Hematopoietic multipotent progenitor cell (in vitro differentiated cells): ENCODE results near the gene MEN1. TPM values are rescaled to one million over a fixed set of nuclear protein-coding genes. Genes with fewer than 3 reads are reported as not detected.
A peak's percentile ranks its signal among the peaks of the same experiment; 100 is the strongest.
"Not testable (repeated sequence)": the region's sequence is repeated elsewhere in the genome, so short reads cannot be mapped to it uniquely, and the experiment has no call there.

Experiments used
- DNase-seq, 3 donors: peaks; one replicate each; pipeline ENCODE4 v3.0.0-alpha.2; 2011 to 2015; ENCODE audit warnings: low read depth in 2 of 3, low spot score in 2 of 3
- total RNA-seq: library from RNA; depleted of rRNA; stranded (reverse); fragments of >200 nt; gene quantifications from one replicate; pipeline ENCODE4 v1.2.3, GENCODE V29; 2012

MEN1 gene
- total RNA-seq, 1 donor, result 66.5 TPM

DNA sequence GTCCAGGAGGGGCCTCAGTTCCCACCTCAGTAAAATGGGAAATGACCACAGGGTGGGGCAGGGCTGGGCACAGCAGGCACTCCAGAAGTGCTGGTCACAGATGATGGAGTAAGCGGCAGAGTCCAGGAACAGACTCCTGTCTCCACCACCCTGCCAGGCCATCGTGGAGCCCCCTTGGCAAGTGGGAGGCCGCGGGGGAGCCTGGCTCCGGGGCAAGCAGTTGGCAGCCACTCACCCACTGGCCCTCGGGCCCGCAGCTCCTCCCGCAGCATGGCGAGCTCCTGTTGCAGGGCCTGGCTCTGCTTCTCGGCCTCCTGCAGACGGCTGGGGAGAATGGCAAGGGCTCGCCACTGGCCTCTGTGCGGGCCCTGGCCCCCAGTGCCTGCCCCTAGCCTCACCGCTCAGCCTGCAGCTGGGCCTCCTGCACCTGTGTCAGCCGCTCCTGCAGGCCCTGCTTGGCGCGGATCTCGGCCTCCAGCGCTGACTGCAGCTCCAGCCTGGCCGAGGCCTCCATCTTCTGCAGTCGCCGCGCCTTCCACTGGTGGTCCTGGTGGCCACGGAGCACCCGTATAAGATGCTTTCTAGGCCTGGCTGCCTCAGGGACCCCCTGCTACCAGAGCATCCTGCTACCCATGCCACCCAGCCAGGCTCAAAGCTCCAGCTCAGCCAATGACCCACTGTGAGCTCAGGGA lies 23.8 kb upstream of the MEN1 start:
- no peak for DNase-seq

DNA sequence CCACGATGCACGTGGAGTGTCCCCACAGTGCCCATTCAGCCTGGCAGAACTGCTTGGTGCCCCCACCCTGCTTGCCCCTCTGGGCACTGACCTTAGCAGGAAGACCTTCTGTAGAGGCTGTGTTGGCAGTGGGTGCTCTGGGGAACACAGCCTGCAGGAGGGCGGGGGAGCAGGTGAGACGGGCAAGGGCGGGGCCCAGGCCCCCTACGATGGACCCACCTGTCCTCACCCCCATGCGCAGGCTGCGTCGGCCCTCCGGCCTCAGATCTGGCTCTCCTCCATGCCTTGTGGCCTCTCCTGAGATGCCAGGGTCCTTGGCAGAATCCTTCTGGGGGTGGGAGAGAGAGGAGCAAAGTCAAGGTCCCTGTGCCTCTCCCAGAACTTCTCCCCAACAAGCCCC lies 23.2 kb upstream of the MEN1 start:
- no peak for DNase-seq

GRCh38 chr11:64833198-64833502 lies 22.8 kb upstream of the MEN1 start:
- no peak for DNase-seq

DNA sequence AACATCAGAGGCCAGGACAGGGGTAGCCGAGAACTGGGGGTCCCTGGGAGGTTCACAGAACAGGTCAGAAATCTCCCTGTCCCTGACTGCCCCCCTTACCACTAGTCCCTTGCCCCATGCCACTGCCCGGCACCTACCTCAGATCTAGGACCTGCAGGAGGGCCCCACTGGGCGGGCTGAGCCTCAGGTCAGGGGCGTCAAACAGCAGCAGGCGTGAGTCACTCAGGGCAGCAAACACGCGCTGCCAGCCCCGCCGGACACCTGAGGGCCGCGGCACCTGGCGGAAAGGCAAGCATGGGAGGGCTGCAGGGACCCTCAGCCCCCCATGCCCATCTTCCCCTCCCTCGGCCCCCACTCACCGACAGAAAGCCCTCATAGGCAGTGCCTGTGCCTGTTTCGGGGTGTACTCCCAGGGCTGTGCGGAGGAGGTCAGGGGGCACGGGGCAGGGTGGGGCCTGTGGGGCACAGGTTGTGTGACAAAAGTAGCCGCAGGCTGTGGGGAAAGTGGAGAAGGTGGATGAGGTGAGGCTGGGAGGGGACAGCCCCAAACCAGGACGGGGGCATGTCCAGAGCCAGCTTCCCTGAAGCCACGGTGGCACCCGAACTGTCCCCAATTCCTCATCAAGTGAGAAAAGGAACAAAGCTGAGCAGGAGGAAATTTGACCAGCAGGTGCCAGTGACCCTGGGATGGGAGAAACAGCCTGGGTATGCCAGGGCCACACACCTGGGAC lies 22.3 kb upstream of the MEN1 start:
- DNase-seq, result no peak

DNA sequence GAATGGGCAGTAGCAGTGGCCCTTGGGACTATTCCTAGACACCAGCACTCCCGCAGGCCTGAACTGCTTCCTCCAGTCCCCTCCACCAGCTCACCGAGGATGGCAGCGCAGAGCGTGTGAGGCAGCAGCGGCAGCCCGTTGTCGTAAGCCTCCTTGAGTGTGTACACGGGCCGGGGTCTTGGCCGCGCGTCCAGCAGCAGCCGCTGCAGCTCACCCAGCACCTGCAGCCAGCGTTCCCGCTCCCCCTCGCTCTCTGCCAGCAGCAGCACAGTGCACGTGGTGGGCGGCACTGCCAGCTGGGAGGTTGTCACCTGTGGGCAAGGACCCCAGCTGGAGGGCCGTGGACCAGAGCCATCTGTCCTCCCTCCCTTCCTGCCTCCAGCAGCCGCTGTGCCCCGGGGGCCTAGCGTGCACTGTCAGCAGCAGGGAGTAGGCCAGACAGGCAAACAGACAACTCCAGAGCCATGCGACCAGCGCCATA lies 21.1 kb upstream of the MEN1 start:
- no peak for DNase-seq

DNA sequence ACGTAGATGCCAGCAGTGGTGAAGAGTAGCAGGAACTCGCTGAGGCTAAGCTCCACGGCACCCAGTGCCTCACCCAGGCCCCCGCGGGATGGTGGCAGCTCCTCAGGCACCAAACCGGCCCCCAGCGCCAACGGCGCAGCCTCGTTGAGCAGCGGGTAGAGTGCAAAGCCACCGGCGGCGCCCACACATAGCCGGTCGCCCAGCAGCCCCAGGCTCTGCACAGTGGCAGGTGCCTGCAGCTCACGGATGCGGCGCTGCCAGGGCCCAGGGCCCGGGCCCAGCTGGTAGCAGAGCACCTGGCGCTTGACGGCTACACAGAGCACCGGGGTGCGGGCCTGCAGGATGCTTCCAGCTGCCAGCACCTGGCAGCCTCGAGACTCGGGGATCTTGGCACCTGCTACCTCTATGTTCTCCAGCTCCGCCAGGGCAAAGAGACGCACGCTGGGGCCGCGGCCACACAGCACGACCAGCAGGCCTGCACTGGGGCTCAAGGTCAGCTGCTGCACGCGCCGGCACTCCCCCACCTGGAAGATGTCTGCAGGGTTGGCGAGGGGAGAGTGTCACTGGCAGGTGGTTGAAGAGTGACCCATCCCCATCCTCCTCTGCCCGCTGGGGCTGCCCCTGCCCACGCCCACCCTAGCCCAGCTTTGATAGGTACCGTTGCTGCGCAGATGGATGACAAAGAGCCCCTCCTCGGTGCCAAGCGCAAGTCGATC lies 19.3 kb upstream of the MEN1 start:
- no peak for DNase-seq

- no peak for DNase-seq
Measured at GRCh38 chr11:64827451-64827839, 17.1 kb upstream of the MEN1 start.

GRCh38 chr11:64826578-64827450 lies 16.5 kb upstream of the MEN1 start:
- no peak for DNase-seq

DNA sequence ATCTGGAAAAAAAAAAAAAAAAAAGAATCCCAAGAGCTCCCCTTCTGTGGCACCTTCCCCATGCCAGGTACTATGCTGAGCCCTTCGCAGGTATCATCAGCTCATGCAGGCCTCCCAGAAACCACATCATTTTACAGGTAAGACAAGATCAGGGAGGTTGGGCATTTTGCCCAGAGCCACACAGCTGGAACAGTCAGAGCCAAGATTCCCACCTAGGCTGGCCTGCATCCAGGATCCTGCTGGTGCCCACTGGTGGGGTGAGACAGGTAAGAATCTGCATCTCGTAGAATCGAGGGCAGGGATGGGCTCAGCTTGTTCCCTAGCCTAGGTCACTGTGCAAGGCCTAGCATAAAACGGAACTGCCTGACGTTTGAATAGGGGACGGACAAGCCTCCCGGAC lies 15.7 kb upstream of the MEN1 start:
- DNase-seq, result no peak

GRCh38 chr11:64823568-64824119 lies 13.3 kb upstream of the MEN1 start:
- no peak for DNase-seq

DNA sequence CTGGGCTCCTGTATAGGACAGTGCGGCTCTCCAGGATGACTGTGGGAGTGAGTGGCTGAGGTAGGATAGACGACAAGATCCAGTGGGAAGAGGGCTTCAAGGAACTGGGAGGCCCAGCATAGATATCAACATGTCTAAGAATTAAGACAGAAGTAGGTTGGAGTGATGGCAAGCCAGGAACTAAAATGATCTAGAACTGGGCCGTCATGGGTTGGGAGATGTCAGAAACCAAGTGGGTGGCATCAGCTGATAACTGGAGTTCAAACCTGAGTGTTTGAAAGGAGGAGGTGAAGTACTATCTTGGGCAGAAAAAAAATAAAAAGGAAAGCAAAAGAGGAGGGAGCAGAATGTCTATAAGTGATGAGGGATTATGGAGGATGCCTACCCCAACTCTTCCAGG lies 7.1 kb upstream of the MEN1 start:
- no peak for DNase-seq

GRCh38 chr11:64815433-64815832 lies 5.1 kb upstream of the MEN1 start:
- not testable (repeated sequence) for DNase-seq

GRCh38 chr11:64814712-64815187 lies 4.4 kb upstream of the MEN1 start:
- DNase-seq, result no peak

GRCh38 chr11:64813826-64814225 lies 3.5 kb upstream of the MEN1 start:
- no peak for DNase-seq

DNA sequence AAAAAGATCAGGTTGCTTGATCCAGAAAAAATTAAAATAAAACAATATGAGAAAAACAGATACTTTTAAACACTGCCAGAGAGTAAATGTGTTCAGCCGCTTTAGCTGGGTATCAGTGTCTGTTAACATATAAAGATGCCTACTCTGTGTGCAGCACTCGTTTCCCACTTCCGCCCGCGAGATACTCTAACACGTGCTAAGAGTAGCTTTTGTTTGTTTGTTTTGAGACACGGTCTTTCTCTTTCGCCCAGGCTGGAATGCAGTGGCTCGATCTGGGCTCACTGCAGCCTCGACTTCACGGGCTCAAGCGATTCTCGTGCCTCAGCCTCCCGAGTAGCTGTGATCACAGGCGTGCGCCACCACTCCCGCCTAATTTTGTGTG lies 531 bp upstream of the MEN1 start:
- DNase-seq, result peak in 1 of 3 donors; percentile 63

GRCh38 chr11:64809781-64810241 lies 540 bp downstream of the MEN1 start:
- peak in 1 of 3 donors; percentile 22 for DNase-seq

- no peak for DNase-seq
Measured at GRCh38 chr11:64805481-64805880, 4.9 kb downstream of the MEN1 start.

DNA sequence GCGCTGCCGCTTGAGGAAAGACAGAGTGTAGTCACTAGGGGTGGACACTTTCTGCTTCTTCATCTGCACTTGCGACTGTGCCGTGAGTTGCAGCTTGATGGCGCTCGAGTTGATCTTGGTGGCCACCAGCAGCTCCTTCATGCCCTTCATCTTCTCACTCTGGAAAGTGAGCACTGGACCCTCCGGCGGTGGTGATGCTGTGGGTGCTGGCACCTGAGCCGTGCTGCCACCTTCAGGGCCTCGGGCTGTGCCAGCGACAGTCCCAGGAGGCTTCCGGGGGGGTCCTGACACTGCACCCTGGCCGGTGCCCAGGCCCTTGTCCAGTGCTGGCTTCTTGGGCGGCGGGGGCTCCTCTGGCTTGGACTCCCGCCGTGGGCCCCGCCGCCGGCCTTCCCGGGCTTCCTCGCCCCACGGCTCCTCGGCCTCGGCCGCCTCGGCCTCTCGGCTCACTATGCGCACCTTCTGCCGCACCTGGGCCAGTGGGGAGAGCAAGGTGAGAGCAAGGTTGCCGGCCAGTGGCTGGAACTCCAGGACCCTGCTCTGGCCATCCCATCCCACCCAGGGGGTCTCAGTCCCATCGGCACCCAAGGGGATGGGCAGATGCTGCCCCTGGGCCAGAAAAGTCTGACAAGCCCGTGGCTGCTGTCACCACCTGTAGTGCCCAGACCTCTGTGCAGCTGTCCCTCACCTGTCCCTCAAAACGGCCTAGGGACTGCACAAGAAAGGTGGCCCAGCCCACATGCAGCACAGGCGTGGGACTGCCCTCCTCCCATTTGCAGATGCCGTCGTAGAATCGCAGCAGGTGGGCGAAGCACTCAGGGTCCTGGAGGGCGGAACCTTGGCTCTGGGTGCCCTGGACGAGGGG lies 5.8 kb downstream of the MEN1 start:
- DNase-seq, result no peak

DNA sequence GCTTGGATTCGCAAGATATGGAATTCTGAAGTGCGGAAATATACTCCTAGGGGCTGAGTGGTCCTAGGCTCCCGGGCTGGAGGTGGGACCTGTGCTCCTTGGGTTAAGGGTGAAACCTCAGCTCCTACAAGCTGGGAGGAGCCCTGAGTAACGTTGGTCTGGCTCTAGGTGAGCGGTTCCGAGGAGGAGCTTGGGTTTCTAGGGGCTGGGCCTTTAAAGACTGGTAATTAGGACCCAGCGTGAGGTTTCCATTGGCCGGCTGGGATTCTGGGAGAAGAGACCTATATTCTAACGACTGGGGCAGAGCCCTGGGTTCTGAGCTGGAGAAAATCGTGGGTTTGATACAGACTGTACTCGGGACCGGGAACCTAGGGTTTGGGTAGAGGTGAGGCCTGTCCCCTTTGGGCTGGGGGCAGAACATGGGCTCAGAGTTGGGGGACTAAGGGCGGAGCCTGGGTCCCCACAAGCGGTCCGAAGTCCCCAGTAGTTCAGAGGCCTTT lies 6.5 kb downstream of the MEN1 start:
- DNase-seq, result no peak
